IMR-90 (cell line): Measurements from ENCODE around the gene SLC25A33. TPM values are rescaled to one million over a fixed set of nuclear protein-coding genes. Genes with fewer than 3 reads are reported as not detected.

Experiments
- ATAC-seq: fragments of 200-7000 bp; cut with Tn5 transposase; 2 replicates; pipeline ENCODE4 v1.9.1; 2020; ENCODE audit warnings: low read depth, mild to moderate bottlenecking, moderate library complexity
- Bru-seq: library from RNA; stranded (reverse); fragments of 400-500 nt; gene quantifications from one replicate; lab custom pipeline; 2021; lab: Mats Ljungman, UMichigan
- BruChase-seq, 2 experiments: library from RNA; stranded (reverse); fragments of 400-500 nt; gene quantifications; one replicate each; lab custom pipeline; 2021; lab: Mats Ljungman, UMichigan
- BruUV-seq: library from RNA; stranded (reverse); fragments of 400-500 nt; replicated peaks from 2 replicates; lab custom pipeline; 2021; lab: Mats Ljungman, UMichigan
- CTCF ChIA-PET: fragments of 300-600 bp; formaldehyde crosslinking; extraction: SDS; loops from one replicate; lab custom pipeline; 2021; ENCODE audit warnings: antibody characterized with exemption; lab: Yijun Ruan, JAX
- POLR2A ChIA-PET: fragments of 300-600 bp; sonication (Branson Sonifier 250); formaldehyde crosslinking; loops from one replicate; lab custom pipeline; 2022; ENCODE audit warnings: antibody characterized with exemption; ENCODE audit not compliant: unreplicated experiment; lab: Charles Lee
- DNase-seq: peaks from one replicate; pipeline ENCODE4 v3.0.0; 2013
- H2AFZ ChIP-seq: replicated peaks from 2 replicates; pipeline ENCODE3; 2013; ENCODE audit warnings: low read length, mild to moderate bottlenecking; ENCODE audit not compliant: poor library complexity
- H2AK5ac ChIP-seq: 2 replicates; pipeline ENCODE4 v1.6.1; 2013; ENCODE audit warnings: low read depth, low read length, inconsistent platforms
- H2AK9ac ChIP-seq: replicated peaks from 2 replicates; pipeline ENCODE3; 2013; ENCODE audit warnings: mild to moderate bottlenecking, low read depth, low read length, moderate library complexity; ENCODE audit not compliant: poor library complexity
- H2BK120ac ChIP-seq: 2 replicates; pipeline ENCODE4 v1.6.1; 2013; ENCODE audit warnings: low read depth, low read length, inconsistent platforms
- H2BK15ac ChIP-seq: 3 replicates; pipeline ENCODE4 v1.6.1; 2013; ENCODE audit warnings: low read depth, low read length, inconsistent platforms
- H2BK20ac ChIP-seq: 2 replicates; pipeline ENCODE4 v1.6.1; 2013; ENCODE audit warnings: low read depth, mild to moderate bottlenecking, inconsistent platforms, low read length, moderate library complexity
- H2BK5ac ChIP-seq: 2 replicates; pipeline ENCODE4 v1.6.1; 2013; ENCODE audit warnings: mild to moderate bottlenecking, low read depth, low read length, inconsistent platforms; ENCODE audit not compliant: poor library complexity, severe bottlenecking
- H3K14ac ChIP-seq: replicated peaks from 2 replicates; pipeline ENCODE4 v1.6.1; 2013; ENCODE audit warnings: low read depth, low read length, inconsistent platforms
- H3K18ac ChIP-seq: 2 replicates; pipeline ENCODE4 v1.6.1; 2013; ENCODE audit warnings: low read depth, low read length, control low read depth
- H3K23ac ChIP-seq: 2 replicates; pipeline ENCODE4 v1.6.1; 2013; ENCODE audit warnings: low read depth, low read length, inconsistent platforms
- H3K27ac ChIP-seq: 2 replicates; pipeline ENCODE4 v1.5.1; 2013; ENCODE audit warnings: mild to moderate bottlenecking, control low read depth, low read length; ENCODE audit not compliant: insufficient read depth
- H3K27me3 ChIP-seq: 2 replicates; pipeline ENCODE4 v1.6.1; 2013; ENCODE audit warnings: low read length; ENCODE audit not compliant: control insufficient read depth, insufficient read depth
- H3K36me3 ChIP-seq: 2 replicates; pipeline ENCODE4 v1.6.1; 2013; ENCODE audit warnings: low read length, mixed read lengths; ENCODE audit not compliant: control insufficient read depth, insufficient read depth
- H3K4ac ChIP-seq: 2 replicates; pipeline ENCODE4 v1.6.1; 2013; ENCODE audit warnings: low read depth, low read length, inconsistent platforms
- H3K4me1 ChIP-seq: 2 replicates; pipeline ENCODE4 v1.6.1; 2013; ENCODE audit warnings: low read length, mixed read lengths; ENCODE audit not compliant: control insufficient read depth, insufficient read depth
- H3K4me2 ChIP-seq: 2 replicates; pipeline ENCODE4 v1.6.1; 2013; ENCODE audit warnings: low read depth, mild to moderate bottlenecking, control low read depth, low read length, moderate library complexity
- H3K4me3 ChIP-seq: 2 replicates; pipeline ENCODE4 v1.5.1; 2013; ENCODE audit warnings: low read depth, mild to moderate bottlenecking, control low read depth, low read length, moderate library complexity; ENCODE audit not compliant: insufficient read depth
- H3K56ac ChIP-seq: 2 replicates; pipeline ENCODE4 v1.6.1; 2013; ENCODE audit warnings: low read length, inconsistent platforms; ENCODE audit not compliant: insufficient read depth; ENCODE audit errors: extremely low read depth
- H3K79me1 ChIP-seq, 2 experiments: 2 replicates each; pipeline ENCODE4 v1.6.1; 2013; ENCODE audit warnings: low read length in 2 of 2, inconsistent platforms in 1 of 2, low read depth in 1 of 2
- H3K9ac ChIP-seq: 2 replicates; pipeline ENCODE4 v1.6.1; 2013; ENCODE audit warnings: low read depth, low read length, control low read depth
- H3K9me1 ChIP-seq: 2 replicates; pipeline ENCODE4 v1.6.1; 2013; ENCODE audit warnings: low read length, inconsistent platforms; ENCODE audit not compliant: insufficient read depth
- H3K9me3 ChIP-seq: 2 replicates; pipeline ENCODE4 v1.6.1; 2013; ENCODE audit warnings: low read length; ENCODE audit not compliant: control insufficient read depth, insufficient read depth
- H4K20me1 ChIP-seq: 2 replicates; pipeline ENCODE4 v1.6.1; 2013; ENCODE audit warnings: low read length, inconsistent platforms; ENCODE audit not compliant: insufficient read depth
- H4K5ac ChIP-seq: 2 replicates; pipeline ENCODE4 v1.6.1; 2013; ENCODE audit warnings: mild to moderate bottlenecking, low read depth, low read length, control low read depth
- H4K8ac ChIP-seq, 2 experiments: 2 replicates each; pipeline ENCODE4 v1.6.1; 2013; ENCODE audit warnings: low read depth in 2 of 2, low read length in 2 of 2, control low read depth in 1 of 2, inconsistent platforms in 1 of 2
- H4K91ac ChIP-seq: 2 replicates; pipeline ENCODE4 v1.6.1; 2013; ENCODE audit warnings: low read depth, low read length, inconsistent platforms; ENCODE audit not compliant: insufficient read depth
- BHLHE40 ChIP-seq: fragments of 150-350 bp; IDR thresholded peaks from 2 replicates; pipeline ENCODE4 v1.6.1; 2016; ENCODE audit warnings: mild to moderate bottlenecking, low read depth, low read length
- CEBPB ChIP-seq: IDR thresholded peaks from 2 replicates; pipeline ENCODE4 v1.6.1; 2012; ENCODE audit warnings: low read depth, low read length, improper control_type of control experiment
- CHD1 ChIP-seq: IDR thresholded peaks from 2 replicates; pipeline ENCODE4 v1.6.1; 2012; ENCODE audit warnings: low read depth, low read length, improper control_type of control experiment
- CTCF ChIP-seq: conservative IDR thresholded peaks from 2 replicates; pipeline ENCODE4 v1.5.1; 2012; ENCODE audit warnings: mild to moderate bottlenecking, low read depth, low read length, improper control_type of control experiment
- ELK1 ChIP-seq: fragments of 150-350 bp; IDR thresholded peaks from 2 replicates; pipeline ENCODE4 v1.6.1; 2016; ENCODE audit warnings: low read depth, mild to moderate bottlenecking, low read length, moderate library complexity, borderline replicate concordance
- MAFK ChIP-seq: IDR thresholded peaks from 2 replicates; pipeline ENCODE4 v1.6.1; 2012; ENCODE audit warnings: low read depth, low read length, improper control_type of control experiment
- MAZ ChIP-seq: IDR thresholded peaks from 2 replicates; pipeline ENCODE4 v1.6.1; 2012; ENCODE audit warnings: low read depth, mild to moderate bottlenecking, low read length, improper control_type of control experiment, moderate library complexity, borderline replicate concordance
- NFE2L2 ChIP-seq: fragments of 150-350 bp; IDR thresholded peaks from 2 replicates; pipeline ENCODE4 v1.6.1; 2016; ENCODE audit warnings: low read depth, mild to moderate bottlenecking, low read length
- POLR2A ChIP-seq: IDR thresholded peaks from 2 replicates; pipeline ENCODE4 v1.6.1; 2012; ENCODE audit warnings: mild to moderate bottlenecking, low read depth, low read length
- RAD21 ChIP-seq: IDR thresholded peaks from 2 replicates; pipeline ENCODE4 v1.6.1; 2012; ENCODE audit warnings: low read length, improper control_type of control experiment
- RCOR1 ChIP-seq: IDR thresholded peaks from 2 replicates; pipeline ENCODE4 v1.6.1; 2012; ENCODE audit warnings: mild to moderate bottlenecking, low read length, improper control_type of control experiment; ENCODE audit not compliant: insufficient replicate concordance
- RFX5 ChIP-seq: IDR thresholded peaks from 2 replicates; pipeline ENCODE4 v1.8.0; 2012; ENCODE audit warnings: low read depth, mild to moderate bottlenecking, low read length, moderate library complexity
- SMC3 ChIP-seq: fragments of 150-350 bp; IDR thresholded peaks from 2 replicates; pipeline ENCODE4 v1.6.1; 2016; ENCODE audit warnings: low read depth, mild to moderate bottlenecking, antibody characterized with exemption, low read length, moderate library complexity
- WGBS, 2 experiments: methylation state at CpG; one replicate each; pipeline versions ENCODE4 v1.1.5 to v1.1.7; 2013; ENCODE audit warnings: missing lambda C conversion rate in 2 of 2; ENCODE audit not compliant: insufficient read length in 1 of 2; ENCODE audit errors: extremely low coverage in 2 of 2; 5-methylcytosine and 5-hydroxymethylcytosine counted together
- dilution Hi-C: fragments of 300-500 bp; cut with HindIII; formaldehyde crosslinking; loops from one replicate; pipeline ENCODE4 v1.14.3; 2018; ENCODE audit warnings: low sequenced_read_pairs; ENCODE audit not compliant: unreplicated experiment
- in situ Hi-C: fragments of 300-500 bp; cut with MboI; formaldehyde crosslinking; loops from 3 replicates; pipeline ENCODE4 v1.14.3; 2019; ENCODE audit warnings: low sequenced_read_pairs, inconsistent platforms, mixed read lengths
- intact Hi-C: fragments of 100-400 bp; cut with micrococcal nuclease; formaldehyde crosslinking; loops from 2 replicates; pipeline ENCODE4 v1.10.0; 2022
- long read RNA-seq: library from polyadenylated mRNA; unstranded; transcript quantifications from one replicate; pipeline ENCODE4 v2.0.0, GENCODE V29; 2021; ENCODE audit not compliant: unreplicated experiment
- polyA plus RNA-seq, 3 experiments: library from polyadenylated mRNA; depleted of rRNA; stranded (reverse); fragments of >200 nt; gene quantifications; 2 replicates each; pipeline ENCODE4 v1.2.3, GENCODE V29; 2012; ENCODE audit warnings: low replicate concordance in 1 of 3
- total RNA-seq: library from RNA; depleted of rRNA; stranded (reverse); fragments of >200 nt; gene quantifications from 2 replicates; pipeline ENCODE4 v1.2.3, GENCODE V29; 2012; rRNA removed

The SLC25A33 gene
- total RNA-seq (3.0 and 3.6 TPM in 2 replicates), polyA plus RNA-seq (2012; rRNA removed) (2.5 and 2.7 TPM in 2 replicates), Bru-seq, nascent RNA (percentile 71 among the genes with signal in this experiment), BruChase-seq, experiment 1, labeled RNA remaining after a 6-hour chase (percentile 68 among the genes with signal in this experiment), BruChase-seq, experiment 2, labeled RNA remaining after a 2-hour chase (percentile 50 among the genes with signal in this experiment)
- polyA plus RNA-seq (2012; cell fraction: cytosol; rRNA removed), result 1.5 and 1.6 TPM in 2 replicates
- 0.97 and 1.9 TPM in 2 replicates for polyA plus RNA-seq (2012; cell fraction: nucleus; rRNA removed; ENCODE audit: low replicate concordance)
- long read RNA-seq, transcript SLC25A33-201 (7 exons, 3,854 nt), result major isoform, 12 of 18 reads
- long read RNA-seq, partial matches to known transcripts, result 2 of 18 reads
- long read RNA-seq, other reads (novel, unspliced or antisense), result 4 of 18 reads

- peak within 1 kb of the TSS; percentile 65; the same call in 1 of the 2 replicates for H3K23ac ChIP-seq
- peak within 1 kb of the TSS; percentile 64; the same call in 1 of the 2 replicates for H3K4ac ChIP-seq
- BruUV-seq, result no TSS peak
- TF ChIP-seq CHD1 (no peak), SMC3 (no peak), MAFK (no peak), CEBPB (peak; percentile 94), MAZ (no peak; the same call in 1 of the 2 replicates), ELK1 (no peak), NFE2L2 (no peak), POLR2A (peak; percentile 96), RAD21 (no peak), RFX5 (no peak), RCOR1 (no peak), BHLHE40 (peak; percentile 93), CTCF (no peak)
Observed at GRCh38 chr1:9539165-9539828, at the start of gene SLC25A33. SLC25A33 (plus strand) TSS chr1:9539465; CDS start chr1:9539692, 227 bp downstream.

More at GRCh38 chr1:9539165-9539828, at the start of gene SLC25A33:
- H3K79me1 ChIP-seq, result peaks cover 7 to 32% of the 10 kb centered on the region in 2 experiments; a peak in 3 of 4 replicates
- no peak within 1 kb of the TSS for H2BK20ac ChIP-seq
- H4K20me1 ChIP-seq, result peaks cover 21% of the 10 kb centered on the region
- peak within 1 kb of the TSS; percentile 28 for H4K5ac ChIP-seq
- WGBS, 2 experiments, result 0% methylated on average over 40 of the region's 92 CpGs; no CpG with 5 or more reads in 1 of the 2 experiments
- peak within 1 kb of the TSS; percentile 22 for H2BK5ac ChIP-seq
- H3K36me3 ChIP-seq, result no peaks in the 10 kb centered on the region
- H3K9me3 ChIP-seq, result no peaks in the 10 kb centered on the region
- peak within 1 kb of the TSS; percentile 71 for H3K14ac ChIP-seq
- ATAC-seq, result peak; percentile 98
- H2BK15ac ChIP-seq, result no peak within 1 kb of the TSS
- peak within 1 kb of the TSS; percentile 80 for H3K4me3 ChIP-seq
- H3K4me2 ChIP-seq, result peak within 1 kb of the TSS; percentile 97
- no peak within 1 kb of the TSS for H3K18ac ChIP-seq
- ChIA-PET CTCF (interaction anchor here (0.6 kb wide), 1 partner anchor 386 kb away, joined by 3 read pairs; no protein-coding TSS in a partner anchor), POLR2A (interaction anchor here (0.6 kb wide), 1 partner anchor 17 kb away, joined by 3 read pairs; no protein-coding TSS in a partner anchor)
- peaks cover 3% of the 10 kb centered on the region; the same call in 1 of the 2 replicates for H3K9me1 ChIP-seq
- H3K4me1 ChIP-seq, result 0 out of 2 replicates have a peak, but pooled peaks cover 2% of the 10 kb centered on the region
- intact Hi-C loops, result no loop called here
- dilution Hi-C loops, result no loop called here
- H4K91ac ChIP-seq, result 0 out of 2 replicates have a peak within 1 kb of the TSS, but pooled peaks have one; percentile 16
- peak within 1 kb of the TSS; percentile 96 for H2AFZ ChIP-seq
- H3K27me3 ChIP-seq, result no peaks in the 10 kb centered on the region
- H2AK5ac ChIP-seq, result peak within 1 kb of the TSS; percentile 63; the same call in 1 of the 2 replicates
- H2AK9ac ChIP-seq, result peak within 1 kb of the TSS; percentile 70
- peak within 1 kb of the TSS; percentile 55 for H3K27ac ChIP-seq
- peak; percentile 97 for DNase-seq
- H3K9ac ChIP-seq, result peak within 1 kb of the TSS; percentile 72
- in situ Hi-C loops, result no loop called here
- no peak within 1 kb of the TSS for H3K56ac ChIP-seq
- H4K8ac ChIP-seq, result peak within 1 kb of the TSS; percentile 43 to 90; a peak in 2 of 4 replicates
- no peak within 1 kb of the TSS for H2BK120ac ChIP-seq
